Stimulated activated CD4-positive, alpha-beta T cell treated with anti-CD3 and anti-CD28 coated beads, Interleukin-1b, Interleukin-23, amount 100 ng/mL, for 24 hours (primary cell): ENCODE data around the gene LRMDA.

ENCODE experiments used
- DNase-seq, 4 experiments: peaks; one replicate each; pipeline ENCODE4 v3.0.0-alpha.2; 2020; ENCODE audit warnings: low read depth in 4 of 4, low spot score in 1 of 4

Gene LRMDA

GRCh38 chr10:76185471-76186301, 754.3 kb downstream of the LRMDA start:
- DNase-seq, result no peak

DNA sequence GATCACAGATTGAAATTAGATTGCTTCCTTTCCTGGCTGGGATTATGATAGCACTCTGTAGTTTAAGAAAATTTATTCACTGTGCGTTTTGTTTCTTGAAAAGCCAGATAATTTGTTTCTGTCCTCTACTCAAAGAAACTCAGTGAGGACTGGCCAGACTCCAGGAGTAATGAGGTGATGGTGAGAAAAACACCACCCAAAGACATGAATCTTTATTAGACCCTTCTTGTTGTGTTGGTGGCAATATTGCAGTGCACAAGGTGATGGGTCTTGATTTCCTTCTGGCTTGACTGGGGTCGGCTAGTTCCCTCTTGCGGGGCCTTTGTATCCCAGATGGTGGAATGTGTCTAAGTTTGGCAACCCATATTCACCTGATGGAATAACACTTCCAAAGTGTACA, 756.8 kb downstream of the LRMDA start:
- no peak for DNase-seq

GRCh38 chr10:76190634-76191270, 759.3 kb downstream of the LRMDA start:
- no peak for DNase-seq

GRCh38 chr10:76191336-76191735, 759.9 kb downstream of the LRMDA start:
- no peak for DNase-seq

DNA sequence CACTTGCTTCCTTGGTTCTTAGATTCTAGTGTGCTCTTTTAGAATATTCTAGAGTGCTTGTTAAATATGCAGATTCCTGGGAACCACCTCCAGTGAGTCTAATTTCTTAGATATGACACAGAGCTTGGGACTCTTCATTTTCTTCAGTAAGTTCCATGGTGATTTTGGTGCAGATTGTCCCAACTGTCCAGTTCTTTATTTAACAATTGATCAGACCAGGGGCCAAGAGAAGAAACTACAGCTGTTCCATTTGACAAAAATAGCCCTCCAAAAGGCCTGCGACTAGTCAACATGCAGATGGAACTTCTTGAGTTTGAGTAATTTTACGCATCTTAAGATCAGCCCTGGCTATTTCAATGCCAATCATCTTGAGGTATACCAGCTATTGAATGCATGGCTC, 760.7 kb downstream of the LRMDA start:
- no peak for DNase-seq

- DNase-seq, result no peak
Measured at GRCh38 chr10:76192694-76193320, 761.4 kb downstream of the LRMDA start.

DNA sequence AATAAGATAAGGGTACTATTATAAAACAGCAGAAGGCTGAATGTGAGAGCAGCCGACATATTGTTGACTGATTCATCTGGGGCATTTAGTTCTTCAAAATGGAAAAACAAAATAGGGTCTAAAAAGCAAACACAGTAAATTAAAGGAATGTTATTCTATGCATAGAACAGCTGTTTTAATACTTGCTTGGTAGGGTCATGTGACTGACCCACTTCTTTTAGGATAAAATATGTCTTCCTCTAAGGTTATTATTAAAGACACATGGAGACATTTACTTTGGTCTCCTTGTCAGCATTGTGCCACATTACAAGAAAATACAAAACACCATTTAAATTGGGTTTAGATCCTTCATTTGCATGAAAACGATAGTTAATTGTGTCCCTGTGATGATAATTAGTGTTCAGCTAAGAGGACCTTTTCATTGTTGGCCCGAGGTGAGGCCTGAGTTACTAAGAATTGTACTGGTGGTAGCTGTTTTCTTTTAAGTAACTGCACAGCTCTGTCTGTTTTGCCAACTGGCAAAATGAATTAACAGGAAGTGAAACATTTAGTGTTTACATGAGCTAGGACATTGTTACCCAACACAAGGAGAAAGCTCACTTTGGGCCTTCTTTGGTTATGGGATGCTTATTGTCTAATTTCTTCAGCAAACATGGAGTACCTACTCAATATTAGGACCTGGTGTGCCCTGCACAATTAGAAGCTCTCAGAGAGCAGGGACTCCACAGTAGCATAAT, 764.4 kb downstream of the LRMDA start:
- no peak for DNase-seq

DNA sequence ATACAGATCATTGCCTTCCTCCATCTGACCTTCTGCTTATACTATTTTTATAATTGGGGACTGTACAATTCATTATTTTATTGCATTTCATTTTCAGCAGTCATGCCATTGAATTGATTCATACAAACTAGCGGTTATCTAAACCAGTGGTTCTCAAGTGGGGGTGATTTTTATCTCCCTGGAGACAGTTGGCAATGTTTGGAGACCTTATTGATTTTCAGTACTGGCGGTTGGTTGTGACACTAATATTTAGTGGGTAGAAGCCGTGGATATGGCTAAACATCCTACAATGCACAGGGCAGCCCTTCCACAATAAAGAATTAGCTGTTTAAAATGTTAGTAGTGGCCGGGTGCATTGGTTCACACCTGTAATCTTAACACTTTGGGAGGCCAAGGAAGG, 765.9 kb downstream of the LRMDA start:
- no peak for DNase-seq

- no peak for DNase-seq
Measured at GRCh38 chr10:76198287-76199035, 767.0 kb downstream of the LRMDA start.

- no peak for DNase-seq
Measured at GRCh38 chr10:76201962-76202361, 770.5 kb downstream of the LRMDA start.

- no peak for DNase-seq
Measured at GRCh38 chr10:76202777-76203176, 771.4 kb downstream of the LRMDA start.

GRCh38 chr10:76205361-76205760, 773.9 kb downstream of the LRMDA start:
- no peak for DNase-seq

DNA sequence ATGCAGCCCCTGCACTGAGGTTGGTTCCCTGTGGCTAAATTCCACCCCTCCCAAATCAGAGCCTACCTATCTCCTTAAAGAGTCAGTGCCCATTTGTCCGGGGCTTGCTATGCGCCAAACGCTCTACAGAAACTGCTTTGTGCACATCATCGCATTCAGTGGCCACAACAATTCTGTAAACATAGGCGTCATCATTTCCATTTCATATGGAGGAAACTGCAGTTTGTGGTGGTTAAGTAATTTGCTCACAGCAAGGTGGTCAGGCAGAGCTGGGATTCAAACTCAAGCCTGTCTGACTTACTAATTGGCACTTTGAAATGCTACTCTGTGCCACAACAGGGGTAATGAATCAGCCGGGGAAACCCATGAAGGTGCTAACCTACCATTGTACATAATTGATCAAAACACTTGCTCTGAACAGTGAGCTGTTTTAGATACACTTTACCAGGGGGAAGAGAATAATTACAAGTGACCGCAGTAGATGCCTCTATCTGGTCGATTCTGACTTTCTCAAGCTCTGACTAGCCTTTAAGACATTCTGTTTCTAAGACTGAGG, 775.5 kb downstream of the LRMDA start:
- DNase-seq, result no peak

- no peak for DNase-seq
Measured at GRCh38 chr10:76209135-76209534, 777.7 kb downstream of the LRMDA start.

- DNase-seq, result no peak
Measured at GRCh38 chr10:76210211-76210610, 778.8 kb downstream of the LRMDA start.

DNA sequence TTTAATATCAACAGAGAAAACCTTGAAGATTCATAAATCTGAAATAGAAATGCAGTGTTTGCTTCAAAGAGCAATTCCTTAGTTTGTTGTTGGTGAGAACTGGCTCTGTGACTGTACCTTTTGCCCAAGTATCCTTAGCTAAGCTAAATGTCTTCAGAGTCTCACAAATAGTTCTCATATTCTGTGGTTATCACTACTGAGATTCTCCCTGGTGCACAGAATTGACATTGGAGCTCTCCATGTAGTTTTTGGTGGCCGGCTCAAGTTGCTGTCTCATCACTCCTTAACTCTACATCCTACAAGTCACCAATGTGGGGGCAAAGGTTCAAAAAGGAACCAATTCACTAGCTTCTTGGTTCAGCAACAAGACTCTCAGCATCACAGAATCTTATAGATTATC, 780.3 kb downstream of the LRMDA start:
- no peak for DNase-seq

DNA sequence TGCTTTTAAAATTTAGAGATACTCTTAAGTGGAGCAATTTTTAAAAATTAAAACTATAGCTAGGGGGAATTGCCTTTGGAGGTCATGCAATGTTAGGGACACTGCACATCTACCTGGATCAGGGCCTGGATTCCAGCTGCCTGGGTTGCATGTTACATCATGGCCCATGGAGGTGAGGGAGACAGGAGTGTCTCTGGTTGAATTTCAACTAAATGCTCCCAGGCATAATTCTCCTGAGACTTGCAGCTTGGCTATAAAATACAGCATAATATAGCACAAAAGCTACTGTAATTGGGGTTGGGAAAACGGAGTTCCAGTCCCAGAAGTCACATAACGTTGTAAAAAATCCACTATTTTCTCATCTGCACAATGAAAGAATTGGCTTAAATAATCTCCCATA, 782.5 kb downstream of the LRMDA start:
- DNase-seq, result no peak

- no peak for DNase-seq
Measured at GRCh38 chr10:76218035-76218434, 786.6 kb downstream of the LRMDA start.

- DNase-seq, result no peak
Measured at GRCh38 chr10:76229341-76229740, 797.9 kb downstream of the LRMDA start.

- DNase-seq, result no peak
Measured at GRCh38 chr10:76230921-76231285, 799.5 kb downstream of the LRMDA start.
